ENCODE measurements around the gene FIGN. TPM values are rescaled to one million over a fixed set of nuclear protein-coding genes. Genes with fewer than 3 reads are reported as not detected.
A peak's percentile ranks its signal among the peaks of the same experiment; 100 is the strongest.

FIGN gene, protein sequence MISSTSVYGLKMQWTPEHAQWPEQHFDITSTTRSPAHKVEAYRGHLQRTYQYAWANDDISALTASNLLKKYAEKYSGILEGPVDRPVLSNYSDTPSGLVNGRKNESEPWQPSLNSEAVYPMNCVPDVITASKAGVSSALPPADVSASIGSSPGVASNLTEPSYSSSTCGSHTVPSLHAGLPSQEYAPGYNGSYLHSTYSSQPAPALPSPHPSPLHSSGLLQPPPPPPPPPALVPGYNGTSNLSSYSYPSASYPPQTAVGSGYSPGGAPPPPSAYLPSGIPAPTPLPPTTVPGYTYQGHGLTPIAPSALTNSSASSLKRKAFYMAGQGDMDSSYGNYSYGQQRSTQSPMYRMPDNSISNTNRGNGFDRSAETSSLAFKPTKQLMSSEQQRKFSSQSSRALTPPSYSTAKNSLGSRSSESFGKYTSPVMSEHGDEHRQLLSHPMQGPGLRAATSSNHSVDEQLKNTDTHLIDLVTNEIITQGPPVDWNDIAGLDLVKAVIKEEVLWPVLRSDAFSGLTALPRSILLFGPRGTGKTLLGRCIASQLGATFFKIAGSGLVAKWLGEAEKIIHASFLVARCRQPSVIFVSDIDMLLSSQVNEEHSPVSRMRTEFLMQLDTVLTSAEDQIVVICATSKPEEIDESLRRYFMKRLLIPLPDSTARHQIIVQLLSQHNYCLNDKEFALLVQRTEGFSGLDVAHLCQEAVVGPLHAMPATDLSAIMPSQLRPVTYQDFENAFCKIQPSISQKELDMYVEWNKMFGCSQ
- total RNA-seq (2016; rRNA removed; fragmentation: Illumina TruSeq; extraction: Trizol) (6.6 and 11.6 TPM in 2 replicates), polyA plus RNA-seq (2011; rRNA removed) (5.3 and 6.7 TPM in 2 replicates), polyA minus RNA-seq (2011; rRNA and poly(A)+ RNA removed; ENCODE audit: low replicate concordance) (6.0 and 12.1 TPM in 2 replicates), Bru-seq, nascent RNA (percentile 81 among the genes with signal in this experiment), BruChase-seq, experiment 1, labeled RNA remaining after a 6-hour chase (percentile 66 among the genes with signal in this experiment), BruChase-seq, experiment 2, labeled RNA remaining after a 2-hour chase (percentile 78 among the genes with signal in this experiment)
- total RNA-seq (2016; cell fraction: cytosol; rRNA removed; fragmentation: Illumina TruSeq; extraction: Trizol; ENCODE audit: low read depth): 0.81 and 1.4 TPM in 2 replicates
- 6.1 and 11.5 TPM in 2 replicates for total RNA-seq (2016; cell fraction: insoluble cytoplasmic fraction; rRNA removed; fragmentation: Illumina TruSeq; extraction: Trizol)
- total RNA-seq (2016; cell fraction: membrane; rRNA removed; fragmentation: Illumina TruSeq; extraction: Trizol): 3.7 and 3.9 TPM in 2 replicates
- 13.5 and 18.6 TPM in 2 replicates for total RNA-seq (2016; cell fraction: nucleus; rRNA removed; fragmentation: Illumina TruSeq; extraction: Trizol)
- polyA plus RNA-seq (2011; cell fraction: cytosol; rRNA removed): 2.8 and 3.5 TPM in 2 replicates
- polyA plus RNA-seq (2011; cell fraction: nucleus; rRNA removed): 8.1 and 9.8 TPM in 2 replicates
- 5.9 and 7.7 TPM in 2 replicates for polyA plus RNA-seq (2012)
- polyA plus RNA-seq (2016; cell fraction: cytosol; fragmentation: Illumina TruSeq; extraction: Trizol; ENCODE audit: low read depth): 0.47 and 0.76 TPM in 2 replicates
- 6.4 and 6.6 TPM in 2 replicates for polyA plus RNA-seq (2016; cell fraction: insoluble cytoplasmic fraction; fragmentation: Illumina TruSeq; extraction: Trizol; ENCODE audit: low read depth)
- polyA plus RNA-seq (2016; cell fraction: membrane; fragmentation: Illumina TruSeq; extraction: Trizol; ENCODE audit: low read depth): 1.2 and 1.3 TPM in 2 replicates
- 12.1 and 13.6 TPM in 2 replicates for polyA plus RNA-seq (2016; cell fraction: nucleus; fragmentation: Illumina TruSeq; extraction: Trizol; ENCODE audit: insufficient read depth, low read depth)
- 6.7 TPM in 2 replicates for polyA minus RNA-seq (2011; cell fraction: cytosol; rRNA and poly(A)+ RNA removed)
- 21.6 and 30.1 TPM in 2 replicates for polyA minus RNA-seq (2011; cell fraction: nucleus; rRNA and poly(A)+ RNA removed)
- long read RNA-seq, experiment 1, full-length matches to known transcripts: 3 of 4 reads
- long read RNA-seq, experiment 1, partial matches to known transcripts: 0 of 4 reads
- long read RNA-seq, experiment 1, other reads (novel, unspliced or antisense): 1 of 4 reads
- long read RNA-seq, experiment 2, partial matches to known transcripts: 1 of 10 reads
- long read RNA-seq, experiment 2, other reads (novel, unspliced or antisense): 9 of 10 reads

DNA sequence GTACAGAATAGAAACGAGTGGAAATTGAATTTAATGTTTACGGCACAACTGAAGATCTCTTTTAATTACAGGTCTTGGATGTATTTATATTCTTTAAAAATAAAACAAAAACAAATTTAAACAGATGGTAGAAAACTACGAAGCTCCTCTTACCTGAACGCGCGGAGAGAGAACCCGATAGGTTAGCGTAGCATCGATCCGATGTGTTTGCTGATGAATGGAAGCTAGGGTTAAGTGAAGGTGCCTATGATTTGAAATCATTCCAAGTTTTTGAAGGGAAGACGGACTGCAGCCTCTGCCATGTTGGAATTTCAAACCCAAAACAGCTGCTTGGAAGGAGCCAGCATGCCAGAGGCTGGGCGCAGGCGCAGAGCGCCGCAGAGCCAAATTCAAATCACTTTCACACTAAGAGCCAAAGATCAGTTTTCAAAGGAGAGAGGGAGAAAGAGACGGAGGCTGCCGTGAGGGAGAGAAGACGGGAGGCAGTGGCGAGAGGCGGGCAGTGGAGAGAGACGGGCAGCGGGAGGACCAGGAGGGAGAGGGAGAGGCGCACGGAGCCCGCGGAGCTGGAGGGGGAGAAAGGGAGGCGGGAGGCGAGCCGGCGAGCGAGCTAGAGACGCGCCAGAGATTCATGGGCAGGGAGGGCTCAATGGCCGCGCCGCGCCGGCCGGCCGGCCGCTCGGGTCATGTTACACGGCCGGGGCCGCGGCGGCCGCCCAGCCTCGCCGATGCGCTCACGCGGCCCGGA lies at the start of gene FIGN:
FIGN (minus strand) TSS at position 324 of the 748 bp plus-strand sequence. CDS start 1,081 bp downstream, outside the sequence.
- no peaks in the 10 kb centered on the region for H4K20me1 ChIP-seq (ENCODE audit: insufficient read depth, low read length)
- peak within 1 kb of the TSS; percentile 89 for H3K27ac ChIP-seq (ENCODE audit: extremely low read length, insufficient read depth, low read length)
- no peaks in the 10 kb centered on the region for H3K9me3 ChIP-seq (ENCODE audit: low read length)
- intact Hi-C loops (cut with micrococcal nuclease; ENCODE audit: unreplicated experiment) (loop anchor here (1.0 to 5.0 kb wide), 4 partner anchors 69 to 263 kb away; no protein-coding TSS in a partner anchor), in situ Hi-C loops (cut with HindIII; ENCODE audit: extremely low pct_ligation_motif_present, low pct_unique_long_range_greater_than_20kb) (no loop called here)
- H3K79me2 ChIP-seq (ENCODE audit: insufficient read depth, low read length): peaks cover 48% of the 10 kb centered on the region
- H3K4me1 ChIP-seq (ENCODE audit: insufficient read depth, low read length): peaks cover 45% of the 10 kb centered on the region
- FAIRE-seq (peak; percentile 58), ATAC-seq (peak; percentile 95), DNase-seq (ENCODE audit: low spot score) (peak; percentile 75)
- ChIA-PET POLR2A (interaction anchor here (1.0 to 1.8 kb wide), 2 partner anchors 30 to 68 kb away, joined by 3 to 6 read pairs; no protein-coding TSS in a partner anchor), CTCF (ENCODE audit: low intra/inter-chr PET ratio, low total read pairs) (no interaction called here)
- peak within 1 kb of the TSS; percentile 99 for H3K4me2 ChIP-seq (ENCODE audit: low read depth, low read length)
- peaks cover 0 to 4% of the 10 kb centered on the region in 2 experiments; a peak in 2 of 5 replicates for H3K27me3 ChIP-seq (ENCODE audit: control insufficient read depth in 1 of 2, insufficient read depth in 2 of 2, low read length in 2 of 2)
- H3K9ac ChIP-seq (ENCODE audit: insufficient read depth, low read depth, low read length): peak within 1 kb of the TSS; percentile 81
- under 1% methylated on average over 36 of the region's 54 CpGs for WGBS (ENCODE audit: low lambda C conversion rate)
- BruUV-seq (replicated peaks): TSS peak; percentile 53
- H3K4me3 ChIP-seq (replicated peaks in 1 of 3; ENCODE audit: insufficient read depth in 1 of 3, low read depth in 2 of 3, low read length in 3 of 3): peak within 1 kb of the TSS; percentile 87 to 100 (median 91)
- no peaks in the 10 kb centered on the region for H3K36me3 ChIP-seq (replicated peaks in 1 of 2; ENCODE audit: control insufficient read depth in 1 of 2, insufficient read depth in 2 of 2, low read length in 2 of 2)
- peak within 1 kb of the TSS; percentile 99 for H2AFZ ChIP-seq (ENCODE audit: low read length)
- TF ChIP-seq, protein P1, sequence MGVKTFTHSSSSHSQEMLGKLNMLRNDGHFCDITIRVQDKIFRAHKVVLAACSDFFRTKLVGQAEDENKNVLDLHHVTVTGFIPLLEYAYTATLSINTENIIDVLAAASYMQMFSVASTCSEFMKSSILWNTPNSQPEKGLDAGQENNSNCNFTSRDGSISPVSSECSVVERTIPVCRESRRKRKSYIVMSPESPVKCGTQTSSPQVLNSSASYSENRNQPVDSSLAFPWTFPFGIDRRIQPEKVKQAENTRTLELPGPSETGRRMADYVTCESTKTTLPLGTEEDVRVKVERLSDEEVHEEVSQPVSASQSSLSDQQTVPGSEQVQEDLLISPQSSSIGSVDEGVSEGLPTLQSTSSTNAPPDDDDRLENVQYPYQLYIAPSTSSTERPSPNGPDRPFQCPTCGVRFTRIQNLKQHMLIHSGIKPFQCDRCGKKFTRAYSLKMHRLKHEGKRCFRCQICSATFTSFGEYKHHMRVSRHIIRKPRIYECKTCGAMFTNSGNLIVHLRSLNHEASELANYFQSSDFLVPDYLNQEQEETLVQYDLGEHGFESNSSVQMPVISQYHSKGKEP (CRISPR knock-in tag; IDR thresholded peaks at IDR 0.05): no peak
- TF ChIP-seq, protein P2, sequence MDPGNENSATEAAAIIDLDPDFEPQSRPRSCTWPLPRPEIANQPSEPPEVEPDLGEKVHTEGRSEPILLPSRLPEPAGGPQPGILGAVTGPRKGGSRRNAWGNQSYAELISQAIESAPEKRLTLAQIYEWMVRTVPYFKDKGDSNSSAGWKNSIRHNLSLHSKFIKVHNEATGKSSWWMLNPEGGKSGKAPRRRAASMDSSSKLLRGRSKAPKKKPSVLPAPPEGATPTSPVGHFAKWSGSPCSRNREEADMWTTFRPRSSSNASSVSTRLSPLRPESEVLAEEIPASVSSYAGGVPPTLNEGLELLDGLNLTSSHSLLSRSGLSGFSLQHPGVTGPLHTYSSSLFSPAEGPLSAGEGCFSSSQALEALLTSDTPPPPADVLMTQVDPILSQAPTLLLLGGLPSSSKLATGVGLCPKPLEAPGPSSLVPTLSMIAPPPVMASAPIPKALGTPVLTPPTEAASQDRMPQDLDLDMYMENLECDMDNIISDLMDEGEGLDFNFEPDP (CRISPR knock-in tag; conservative IDR thresholded peaks at IDR 0.05): no peak
- no peak for TF ChIP-seq ZNF776 (CRISPR knock-in tag; IDR thresholded peaks at IDR 0.05)
- no peak for TF ChIP-seq BHLHE40 (IDR thresholded peaks at IDR 0.05; ENCODE audit: low read length)
- TF ChIP-seq, protein P3, sequence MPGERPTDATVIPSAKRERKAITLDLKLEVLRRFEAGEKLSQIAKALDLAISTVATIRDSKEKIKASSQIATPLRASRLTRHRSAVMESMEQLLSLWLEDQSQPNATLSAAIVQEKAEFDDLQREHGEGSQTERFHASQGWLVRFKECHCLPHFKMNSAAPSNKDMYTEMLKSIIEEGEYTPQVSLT (CRISPR knock-in tag; IDR thresholded peaks at IDR 0.05; ENCODE audit: borderline replicate concordance, low read depth): no peak; the same call in 1 of the 2 replicates
- TF ChIP-seq, protein P4, sequence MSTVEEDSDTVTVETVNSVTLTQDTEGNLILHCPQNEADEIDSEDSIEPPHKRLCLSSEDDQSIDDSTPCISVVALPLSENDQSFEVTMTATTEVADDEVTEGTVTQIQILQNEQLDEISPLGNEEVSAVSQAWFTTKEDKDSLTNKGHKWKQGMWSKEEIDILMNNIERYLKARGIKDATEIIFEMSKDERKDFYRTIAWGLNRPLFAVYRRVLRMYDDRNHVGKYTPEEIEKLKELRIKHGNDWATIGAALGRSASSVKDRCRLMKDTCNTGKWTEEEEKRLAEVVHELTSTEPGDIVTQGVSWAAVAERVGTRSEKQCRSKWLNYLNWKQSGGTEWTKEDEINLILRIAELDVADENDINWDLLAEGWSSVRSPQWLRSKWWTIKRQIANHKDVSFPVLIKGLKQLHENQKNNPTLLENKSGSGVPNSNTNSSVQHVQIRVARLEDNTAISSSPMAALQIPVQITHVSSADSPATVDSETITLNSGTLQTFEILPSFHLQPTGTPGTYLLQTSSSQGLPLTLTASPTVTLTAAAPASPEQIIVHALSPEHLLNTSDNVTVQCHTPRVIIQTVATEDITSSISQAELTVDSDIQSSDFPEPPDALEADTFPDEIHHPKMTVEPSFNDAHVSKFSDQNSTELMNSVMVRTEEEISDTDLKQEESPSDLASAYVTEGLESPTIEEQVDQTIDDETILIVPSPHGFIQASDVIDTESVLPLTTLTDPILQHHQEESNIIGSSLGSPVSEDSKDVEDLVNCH (CRISPR knock-in tag; IDR thresholded peaks at IDR 0.05): no peak
- TF ChIP-seq ZSCAN31 (CRISPR knock-in tag; IDR thresholded peaks at IDR 0.05; ENCODE audit: low read depth): peak; percentile 74
- TF ChIP-seq ZNF572 (CRISPR knock-in tag; IDR thresholded peaks at IDR 0.05): no peak

Measured in HepG2 (cell line).